ENCODE measurements around the gene PCDHGA10.
A peak's percentile ranks its signal among the peaks of the same experiment; 100 is the strongest.
"Not testable (repeated sequence)": the region's sequence is repeated elsewhere in the genome, so short reads cannot be mapped to it uniquely, and the experiment has no call there.

The PCDHGA10 gene

DNA sequence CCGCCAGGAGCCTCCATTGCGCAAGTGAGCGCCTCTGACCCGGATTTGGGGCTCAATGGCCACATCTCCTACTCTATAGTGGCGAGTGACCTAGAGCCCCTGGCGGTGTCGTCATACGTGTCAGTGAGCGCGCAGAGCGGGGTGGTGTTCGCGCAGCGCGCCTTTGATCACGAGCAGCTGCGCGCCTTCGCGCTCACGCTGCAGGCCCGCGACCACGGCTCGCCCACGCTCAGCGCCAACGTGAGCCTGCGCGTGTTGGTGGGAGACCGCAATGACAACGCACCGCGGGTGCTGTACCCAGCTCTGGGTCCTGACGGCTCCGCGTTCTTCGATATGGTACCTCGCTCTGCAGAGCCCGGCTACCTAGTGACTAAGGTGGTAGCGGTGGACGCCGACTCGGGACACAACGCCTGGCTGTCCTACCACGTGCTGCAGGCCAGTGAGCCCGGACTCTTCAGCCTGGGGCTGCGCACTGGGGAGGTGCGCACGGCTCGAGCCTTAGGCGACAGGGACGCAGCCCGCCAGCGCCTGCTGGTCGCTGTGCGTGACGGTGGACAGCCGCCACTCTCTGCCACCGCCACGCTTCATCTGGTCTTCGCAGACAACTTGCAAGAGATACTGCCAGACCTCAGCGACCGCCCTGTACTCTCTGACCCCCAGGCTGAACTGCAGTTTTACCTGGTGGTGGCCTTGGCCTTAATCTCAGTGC lies 3.0 kb upstream of the PCDHGA10 start:
- TF ChIP-seq ZFX (IDR thresholded peaks at IDR 0.05): no peak
- TF ChIP-seq, protein P1, sequence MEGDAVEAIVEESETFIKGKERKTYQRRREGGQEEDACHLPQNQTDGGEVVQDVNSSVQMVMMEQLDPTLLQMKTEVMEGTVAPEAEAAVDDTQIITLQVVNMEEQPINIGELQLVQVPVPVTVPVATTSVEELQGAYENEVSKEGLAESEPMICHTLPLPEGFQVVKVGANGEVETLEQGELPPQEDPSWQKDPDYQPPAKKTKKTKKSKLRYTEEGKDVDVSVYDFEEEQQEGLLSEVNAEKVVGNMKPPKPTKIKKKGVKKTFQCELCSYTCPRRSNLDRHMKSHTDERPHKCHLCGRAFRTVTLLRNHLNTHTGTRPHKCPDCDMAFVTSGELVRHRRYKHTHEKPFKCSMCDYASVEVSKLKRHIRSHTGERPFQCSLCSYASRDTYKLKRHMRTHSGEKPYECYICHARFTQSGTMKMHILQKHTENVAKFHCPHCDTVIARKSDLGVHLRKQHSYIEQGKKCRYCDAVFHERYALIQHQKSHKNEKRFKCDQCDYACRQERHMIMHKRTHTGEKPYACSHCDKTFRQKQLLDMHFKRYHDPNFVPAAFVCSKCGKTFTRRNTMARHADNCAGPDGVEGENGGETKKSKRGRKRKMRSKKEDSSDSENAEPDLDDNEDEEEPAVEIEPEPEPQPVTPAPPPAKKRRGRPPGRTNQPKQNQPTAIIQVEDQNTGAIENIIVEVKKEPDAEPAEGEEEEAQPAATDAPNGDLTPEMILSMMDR (conservative IDR thresholded peaks at IDR 0.05): no peak
- H3K27ac ChIP-seq: no peak overlapping the region

DNA sequence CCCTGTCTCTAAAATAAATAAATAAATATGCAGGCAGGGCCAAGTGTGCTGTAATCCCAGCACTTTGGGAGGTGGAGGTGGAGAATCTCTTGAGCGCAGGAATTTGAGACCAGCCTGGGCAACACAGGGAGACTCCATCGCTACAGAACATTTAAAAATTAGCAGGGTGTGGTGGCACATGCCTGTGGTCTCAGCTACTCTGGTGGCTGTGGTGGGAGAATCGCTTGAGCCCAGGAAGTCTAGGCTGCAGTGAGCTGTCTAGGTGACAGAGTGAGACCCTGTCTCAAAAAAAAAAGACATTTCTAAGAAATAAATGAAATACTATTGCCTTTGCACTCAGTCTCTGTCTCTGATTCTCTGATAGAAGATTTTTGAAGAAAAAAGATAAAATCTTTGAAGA lies 1.2 kb upstream of the PCDHGA10 start:
- H3K27ac ChIP-seq: no peak overlapping the region
- TF ChIP-seq ZFX (IDR thresholded peaks at IDR 0.05): no peak
- TF ChIP-seq, protein P1 (conservative IDR thresholded peaks at IDR 0.05): no peak

DNA sequence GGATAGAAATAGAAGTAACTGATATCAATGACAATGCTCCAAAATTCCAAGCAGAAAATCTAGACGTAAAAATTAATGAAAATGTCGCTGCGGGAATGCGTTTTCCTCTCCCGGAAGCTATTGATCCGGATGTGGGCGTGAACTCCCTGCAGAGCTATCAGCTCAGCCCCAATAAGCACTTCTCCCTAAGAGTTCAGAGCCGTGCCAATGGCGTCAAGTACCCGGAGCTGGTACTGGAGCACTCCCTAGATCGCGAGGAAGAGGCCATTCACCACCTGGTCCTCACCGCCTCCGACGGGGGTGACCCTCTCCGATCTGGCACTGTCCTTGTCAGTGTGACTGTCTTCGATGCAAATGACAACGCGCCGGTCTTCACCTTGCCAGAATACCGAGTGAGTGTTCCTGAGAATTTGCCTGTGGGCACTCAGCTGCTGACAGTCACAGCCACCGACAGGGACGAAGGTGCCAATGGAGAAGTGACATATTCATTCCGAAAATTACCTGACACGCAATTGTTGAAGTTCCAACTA lies 818 bp downstream of the PCDHGA10 start:
- TF ChIP-seq ZFX (IDR thresholded peaks at IDR 0.05): no peak
- TF ChIP-seq, protein P1 (conservative IDR thresholded peaks at IDR 0.05): no peak
- no peak overlapping the region for H3K27ac ChIP-seq

DNA sequence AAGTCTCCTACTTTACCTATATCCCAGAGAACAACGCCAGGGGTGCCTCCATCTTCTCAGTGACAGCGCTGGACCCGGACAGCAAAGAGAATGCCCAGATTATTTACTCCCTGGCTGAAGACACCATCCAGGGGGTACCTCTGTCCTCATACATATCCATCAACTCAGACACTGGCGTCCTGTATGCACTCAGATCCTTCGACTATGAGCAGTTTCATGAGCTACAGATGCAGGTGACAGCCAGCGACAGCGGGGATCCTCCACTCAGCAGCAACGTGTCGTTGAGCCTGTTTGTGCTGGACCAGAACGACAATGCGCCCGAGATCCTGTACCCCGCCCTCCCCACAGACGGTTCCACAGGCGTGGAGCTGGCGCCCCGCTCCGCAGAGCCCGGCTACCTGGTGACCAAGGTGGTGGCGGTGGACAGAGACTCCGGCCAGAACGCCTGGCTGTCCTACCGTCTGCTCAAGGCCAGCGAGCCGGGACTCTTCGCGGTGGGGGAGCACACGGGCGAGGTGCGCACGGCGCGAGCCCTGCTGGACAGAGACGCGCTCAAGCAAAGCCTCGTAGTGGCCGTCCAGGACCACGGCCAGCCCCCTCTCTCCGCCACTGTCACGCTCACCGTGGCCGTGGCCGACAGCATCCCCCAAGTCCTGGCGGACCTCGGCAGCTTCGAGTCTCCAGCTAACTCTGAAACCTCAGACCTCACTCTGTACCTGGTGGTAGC lies 1.9 kb downstream of the PCDHGA10 start:
- H3K27ac ChIP-seq: not testable (repeated sequence)

DNA sequence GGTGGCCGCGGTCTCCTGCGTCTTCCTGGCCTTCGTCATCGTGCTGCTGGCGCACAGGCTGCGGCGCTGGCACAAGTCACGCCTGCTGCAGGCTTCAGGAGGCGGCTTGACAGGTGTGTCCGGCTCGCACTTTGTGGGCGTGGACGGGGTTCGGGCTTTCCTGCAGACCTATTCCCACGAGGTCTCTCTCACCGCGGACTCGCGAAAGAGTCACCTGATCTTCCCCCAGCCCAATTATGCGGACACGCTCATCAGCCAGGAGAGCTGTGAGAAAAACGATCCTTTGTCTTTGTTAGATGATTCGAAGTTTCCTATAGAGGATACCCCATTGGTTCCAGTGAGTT lies 2.5 kb downstream of the PCDHGA10 start:
- not testable (repeated sequence) for H3K27ac ChIP-seq

DNA sequence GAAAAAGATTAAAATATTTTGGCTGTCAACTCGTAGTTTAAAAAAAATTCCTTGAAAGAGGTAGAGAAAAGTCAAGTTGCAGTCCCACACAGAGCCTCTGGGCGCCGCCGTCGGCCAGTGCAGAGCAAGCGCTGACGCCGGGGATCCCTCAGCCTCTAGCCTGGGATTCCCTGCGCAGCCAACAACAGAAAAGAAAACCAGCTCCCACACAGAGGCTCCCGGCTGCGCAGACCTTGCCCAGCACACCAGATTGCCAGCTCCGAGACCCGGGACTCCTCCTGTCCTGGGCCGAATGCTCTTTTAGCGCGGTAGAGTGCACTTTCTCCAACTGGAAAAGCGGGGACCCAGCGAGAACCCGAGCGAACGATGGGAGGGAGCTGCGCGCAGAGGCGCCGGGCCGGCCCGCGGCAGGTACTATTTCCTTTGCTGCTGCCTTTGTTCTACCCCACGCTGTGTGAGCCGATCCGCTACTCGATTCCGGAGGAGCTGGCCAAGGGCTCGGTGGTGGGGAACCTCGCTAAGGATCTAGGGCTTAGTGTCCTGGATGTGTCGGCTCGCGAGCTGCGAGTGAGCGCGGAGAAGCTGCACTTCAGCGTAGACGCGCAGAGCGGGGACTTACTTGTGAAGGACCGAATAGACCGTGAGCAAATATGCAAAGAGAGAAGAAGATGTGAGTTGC lies 4.8 kb downstream of the PCDHGA10 start, which contains the start of gene PCDHGB7:
PCDHGB7 (plus strand) TSS at position 184 of the 679 bp plus-strand sequence; CDS start at position 367, 183 bp downstream.
- TF ChIP-seq, protein P1 (conservative IDR thresholded peaks at IDR 0.05): peak; percentile 81
- H3K27ac ChIP-seq: not testable (repeated sequence)

DNA sequence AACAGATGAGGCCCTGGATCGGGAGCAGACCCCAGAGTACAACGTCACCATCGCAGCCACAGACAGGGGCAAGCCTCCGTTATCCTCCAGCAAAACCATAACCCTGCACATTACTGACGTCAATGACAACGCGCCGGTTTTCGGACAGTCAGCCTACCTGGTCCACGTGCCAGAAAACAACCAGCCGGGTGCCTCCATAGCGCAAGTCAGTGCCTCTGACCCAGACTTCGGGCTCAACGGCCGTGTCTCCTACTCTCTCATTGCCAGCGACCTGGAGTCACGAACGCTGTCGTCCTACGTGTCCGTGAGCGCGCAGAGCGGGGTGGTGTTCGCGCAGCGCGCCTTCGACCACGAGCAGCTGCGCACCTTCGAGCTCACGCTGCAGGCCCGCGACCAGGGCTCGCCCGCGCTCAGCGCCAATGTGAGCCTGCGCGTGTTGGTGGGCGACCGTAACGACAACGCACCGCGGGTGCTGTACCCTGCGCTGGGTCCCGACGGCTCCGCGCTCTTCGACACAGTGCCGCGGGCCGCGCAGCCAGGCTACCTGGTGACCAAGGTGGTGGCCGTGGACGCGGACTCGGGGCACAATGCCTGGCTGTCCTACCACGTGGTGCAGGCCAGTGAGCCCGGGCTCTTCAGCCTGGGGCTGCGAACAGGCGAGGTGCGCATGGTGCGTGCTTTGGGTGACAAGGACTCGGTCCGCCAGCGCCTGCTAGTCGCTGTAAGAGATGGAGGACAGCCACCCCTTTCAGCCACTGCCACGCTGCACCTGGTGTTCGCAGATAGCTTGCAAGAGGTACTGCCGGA lies 6.5 kb downstream of the PCDHGA10 start:
- TF ChIP-seq, protein P1 (conservative IDR thresholded peaks at IDR 0.05): no peak
- no peak for TF ChIP-seq ZFX (IDR thresholded peaks at IDR 0.05)
- no peak overlapping the region for H3K27ac ChIP-seq
